ENCODE measurements around the gene MRPL47.

Gene MRPL47

GRCh38 chr3:179591313-179591712 lies 13.1 kb downstream of the MRPL47 start:
- no peak for DNase-seq (ENCODE audit: low read depth in 2 of 3, low spot score in 2 of 3)

- no peak for DNase-seq (ENCODE audit: low read depth in 2 of 3, low spot score in 2 of 3)
These were observed 13.8 kb downstream of the MRPL47 start for GRCh38 chr3:179590669-179591068.

- no peak for DNase-seq (ENCODE audit: low read depth in 2 of 3, low spot score in 2 of 3)
These were observed 15.3 kb downstream of the MRPL47 start for GRCh38 chr3:179589143-179589542.

GRCh38 chr3:179580992-179581391 lies 23.4 kb downstream of the MRPL47 start:
- no peak for DNase-seq (ENCODE audit: low read depth in 2 of 3, low spot score in 2 of 3)

GRCh38 chr3:179565496-179565895 lies 38.9 kb downstream of the MRPL47 start:
- DNase-seq (ENCODE audit: low read depth in 2 of 3, low spot score in 2 of 3): no peak

- DNase-seq (ENCODE audit: low read depth in 2 of 3, low spot score in 2 of 3): peak; percentile 37 to 47 (median 40)
These were observed 41.1 kb downstream of the MRPL47 start for GRCh38 chr3:179563271-179563783.

GRCh38 chr3:179562591-179563270 lies 41.7 kb downstream of the MRPL47 start, which contains the start of gene ACTL6A:
Gene ACTL6A (plus strand): TSS chr3:179562926. CDS start chr3:179563093, 167 bp downstream.
- DNase-seq (ENCODE audit: low read depth in 2 of 3, low spot score in 2 of 3): peak; percentile 87 to 97 (median 91)

- no peak for DNase-seq (ENCODE audit: low read depth in 2 of 3, low spot score in 2 of 3)
These were observed 43.6 kb downstream of the MRPL47 start for GRCh38 chr3:179560791-179561190.

- no peak for DNase-seq (ENCODE audit: low read depth in 2 of 3, low spot score in 2 of 3)
These were observed 45.6 kb downstream of the MRPL47 start for GRCh38 chr3:179558742-179559364.

GRCh38 chr3:179551349-179552105 lies 52.9 kb downstream of the MRPL47 start:
- no peak for DNase-seq (ENCODE audit: low read depth in 2 of 3, low spot score in 2 of 3)

- DNase-seq (ENCODE audit: low read depth in 2 of 3, low spot score in 2 of 3): no peak
These were observed 57.6 kb downstream of the MRPL47 start for GRCh38 chr3:179546814-179547241.

GRCh38 chr3:179544981-179545645 lies 59.3 kb downstream of the MRPL47 start:
- DNase-seq (ENCODE audit: low read depth in 2 of 3, low spot score in 2 of 3): no peak

GRCh38 chr3:179542375-179542774 lies 62.1 kb downstream of the MRPL47 start:
- no peak for DNase-seq (ENCODE audit: low read depth in 2 of 3, low spot score in 2 of 3)

- DNase-seq (ENCODE audit: low read depth in 2 of 3, low spot score in 2 of 3): no peak
These were observed 62.8 kb downstream of the MRPL47 start for GRCh38 chr3:179541596-179541995.

GRCh38 chr3:179541094-179541493 lies 63.3 kb downstream of the MRPL47 start:
- no peak for DNase-seq (ENCODE audit: low read depth in 2 of 3, low spot score in 2 of 3)

All from activated CD8-positive, alpha-beta memory T cell treated with anti-CD3 and anti-CD28 coated beads for 48 hours (primary cell).